Activated T-cell treated with anti-CD3 and anti-CD28 coated beads for 48 hours (primary cell): Measurements from ENCODE around the gene MYCBPAP.
"Not testable (repeated sequence)": the region's sequence is repeated elsewhere in the genome, so short reads cannot be mapped to it uniquely, and the experiment has no call there.

Source experiments
- DNase-seq: peaks from one replicate; pipeline ENCODE4 v3.0.0-alpha.2; 2020; ENCODE audit warnings: low read depth

Gene MYCBPAP

GRCh38 chr17:50471009-50471905, 37.0 kb upstream of the MYCBPAP start:
- DNase-seq, result no peak

GRCh38 chr17:50472286-50472685, 36.0 kb upstream of the MYCBPAP start:
- no peak for DNase-seq

- not testable (repeated sequence) for DNase-seq
These were observed 35.5 kb upstream of the MYCBPAP start for GRCh38 chr17:50472761-50473161.

- DNase-seq, result no peak
These were observed 34.3 kb upstream of the MYCBPAP start for GRCh38 chr17:50473901-50474300.

DNA sequence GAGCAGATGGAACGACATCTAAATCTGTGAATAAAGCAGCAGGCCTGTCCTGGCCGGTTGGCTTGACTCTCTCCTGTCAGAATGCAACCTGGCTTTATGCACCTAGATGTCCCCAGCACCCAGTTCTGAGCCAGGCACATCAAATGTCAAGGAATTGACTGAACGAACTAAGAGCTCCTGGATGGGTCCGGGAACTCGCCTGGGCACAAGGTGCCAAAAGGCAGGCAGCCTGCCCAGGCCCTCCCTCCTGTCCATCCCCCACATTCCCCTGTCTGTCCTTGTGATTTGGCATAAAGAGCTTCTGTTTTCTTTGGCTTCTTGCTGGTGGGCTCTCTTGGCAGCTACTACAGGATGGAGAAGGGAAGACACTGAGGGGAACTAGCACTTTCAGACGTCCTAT, 33.7 kb upstream of the MYCBPAP start:
- no peak for DNase-seq

GRCh38 chr17:50475362-50475761, 32.9 kb upstream of the MYCBPAP start:
- DNase-seq, result no peak

- not testable (repeated sequence) for DNase-seq
These were observed 32.3 kb upstream of the MYCBPAP start for GRCh38 chr17:50475775-50476544.

GRCh38 chr17:50476545-50477315, 31.5 kb upstream of the MYCBPAP start:
- no peak for DNase-seq

- no peak for DNase-seq
These were observed 30.3 kb upstream of the MYCBPAP start for GRCh38 chr17:50477976-50478375.

- DNase-seq, result peak; percentile 86
These were observed 29.6 kb upstream of the MYCBPAP start, which contains the start of gene RSAD1 for GRCh38 chr17:50478391-50479381. Gene RSAD1 (plus strand): TSS chr17:50478860. CDS start chr17:50478885, 25 bp downstream.

DNA sequence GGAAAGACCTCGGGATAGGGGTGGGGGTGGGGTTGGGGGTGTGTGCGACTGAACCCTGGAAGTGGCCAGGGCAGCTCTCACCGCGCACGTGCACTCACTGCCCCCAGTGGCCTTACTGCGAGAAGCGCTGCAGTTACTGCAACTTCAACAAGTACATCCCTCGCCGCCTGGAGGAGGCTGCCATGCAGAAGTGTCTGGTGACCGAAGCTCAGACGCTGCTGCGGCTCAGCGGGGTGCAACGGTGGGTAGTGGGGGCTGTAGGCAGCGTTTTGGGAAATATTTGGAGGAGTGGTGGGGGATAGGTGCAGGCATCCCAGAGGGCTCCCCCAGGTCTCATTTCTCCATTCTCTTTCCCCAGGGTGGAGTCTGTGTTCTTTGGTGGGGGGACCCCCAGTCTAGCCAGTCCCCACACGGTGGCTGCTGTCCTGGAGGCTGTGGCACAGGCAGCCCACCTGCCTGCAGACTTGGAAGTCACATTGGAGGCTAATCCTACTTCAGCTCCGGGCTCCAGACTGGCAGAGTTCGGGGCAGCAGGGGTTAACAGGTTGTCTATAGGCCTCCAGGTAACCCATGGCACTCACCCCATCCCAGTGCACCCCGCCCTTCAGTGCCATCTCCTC, 28.6 kb upstream of the MYCBPAP start:
- DNase-seq, result peak; percentile 61

DNA sequence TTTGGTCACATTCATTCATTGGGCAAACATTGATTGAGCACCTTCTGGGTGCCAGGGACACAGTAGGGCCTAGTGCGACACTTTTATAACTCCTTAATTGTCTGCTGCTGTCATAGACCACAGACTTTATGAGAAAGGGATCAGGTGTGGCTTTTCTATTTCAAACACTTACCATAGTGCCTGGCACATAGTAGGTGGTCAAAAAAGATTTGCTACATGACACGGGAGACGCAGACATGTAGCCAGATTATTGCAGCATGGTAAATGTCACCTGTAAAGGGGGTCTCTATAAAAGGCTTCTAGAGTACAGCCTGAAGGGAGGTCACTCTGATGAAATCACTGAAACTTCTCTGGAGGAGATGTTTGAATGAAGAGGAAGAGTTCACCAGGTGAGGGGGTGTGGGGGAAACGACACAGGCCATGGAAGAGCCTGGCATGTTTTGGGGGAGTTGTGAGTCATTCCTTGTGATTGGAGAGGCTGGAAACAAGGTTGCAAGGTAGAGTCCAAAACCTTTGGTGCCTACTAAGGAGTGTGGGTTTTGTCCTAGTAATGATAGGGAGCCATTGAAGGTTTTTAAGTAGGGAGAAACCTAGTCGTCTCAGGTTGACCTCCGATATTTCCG, 28.0 kb upstream of the MYCBPAP start:
- no peak for DNase-seq

GRCh38 chr17:50480854-50481490, 27.3 kb upstream of the MYCBPAP start:
- no peak for DNase-seq

GRCh38 chr17:50481648-50482047, 26.6 kb upstream of the MYCBPAP start:
- DNase-seq, result no peak

- no peak for DNase-seq
These were observed 26.1 kb upstream of the MYCBPAP start for GRCh38 chr17:50482110-50482509.

- peak; percentile 75 for DNase-seq
These were observed 25.7 kb upstream of the MYCBPAP start for GRCh38 chr17:50482516-50482915.

DNA sequence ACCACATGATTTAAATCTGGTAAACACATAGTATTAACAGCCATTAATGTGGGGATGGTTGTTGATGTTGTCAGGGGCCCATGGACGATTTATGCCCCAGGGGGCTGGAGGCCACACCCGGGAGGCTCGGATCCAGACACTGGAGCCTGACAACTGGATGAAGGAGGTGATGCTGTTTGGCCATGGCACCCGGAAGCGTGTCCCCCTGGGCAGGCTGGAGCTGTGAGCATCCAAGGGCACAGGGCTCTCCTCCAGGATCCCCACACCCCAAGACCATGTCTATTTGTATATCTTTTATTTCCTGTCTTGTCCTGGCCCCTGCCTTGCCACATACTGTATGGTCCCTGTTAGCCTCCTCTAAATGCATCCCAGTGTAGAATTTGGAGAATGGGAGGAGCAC, 25.0 kb upstream of the MYCBPAP start:
- no peak for DNase-seq

DNA sequence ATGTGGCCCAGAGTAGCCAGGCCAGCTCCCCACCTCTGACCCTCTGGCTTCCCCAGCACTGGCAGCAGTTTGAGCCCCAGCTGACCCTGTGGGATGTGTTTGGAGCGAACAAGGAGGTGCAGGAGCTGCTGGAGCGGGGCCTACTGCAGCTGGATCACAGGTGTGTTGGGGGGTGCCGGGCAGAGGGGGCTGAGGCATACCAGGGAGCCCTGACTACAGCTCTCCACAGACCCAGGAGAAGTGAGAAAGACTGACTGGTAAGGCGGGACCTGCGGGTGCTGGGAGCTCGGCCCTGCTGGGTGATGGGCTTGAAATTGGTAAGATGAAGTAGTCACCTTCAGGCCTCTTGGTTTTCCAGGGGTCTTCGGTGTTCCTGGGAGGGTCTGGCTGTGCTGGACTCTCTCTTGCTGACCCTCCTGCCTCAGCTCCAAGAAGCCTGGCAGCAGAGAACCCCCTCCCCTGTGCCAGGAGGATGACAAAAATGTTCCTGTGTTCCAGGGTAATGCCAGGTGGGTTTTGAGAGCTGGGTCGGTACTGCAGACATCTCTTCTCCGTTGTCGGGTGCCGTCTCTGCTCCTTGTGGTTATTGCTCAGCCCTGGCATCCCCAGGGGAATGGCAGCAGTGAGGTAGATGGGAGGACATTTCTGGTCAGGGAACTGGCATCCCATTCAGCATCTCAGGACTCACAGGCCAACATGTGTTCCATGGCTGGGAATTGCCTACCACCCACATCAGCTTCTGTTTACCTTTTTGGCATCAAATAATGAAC, 23.7 kb upstream of the MYCBPAP start:
- DNase-seq, result no peak
